Measurements from ENCODE around the gene ZNF614. TPM values are rescaled to one million over a fixed set of nuclear protein-coding genes. Genes with fewer than 3 reads are reported as not detected.
"Not testable (repeated sequence)": the region's sequence is repeated elsewhere in the genome, so short reads cannot be mapped to it uniquely, and the experiment has no call there.

ZNF614 gene
- total and polyA plus RNA-seq, 4 donors: 13.0 to 19.7 (median 16.1) TPM

DNA sequence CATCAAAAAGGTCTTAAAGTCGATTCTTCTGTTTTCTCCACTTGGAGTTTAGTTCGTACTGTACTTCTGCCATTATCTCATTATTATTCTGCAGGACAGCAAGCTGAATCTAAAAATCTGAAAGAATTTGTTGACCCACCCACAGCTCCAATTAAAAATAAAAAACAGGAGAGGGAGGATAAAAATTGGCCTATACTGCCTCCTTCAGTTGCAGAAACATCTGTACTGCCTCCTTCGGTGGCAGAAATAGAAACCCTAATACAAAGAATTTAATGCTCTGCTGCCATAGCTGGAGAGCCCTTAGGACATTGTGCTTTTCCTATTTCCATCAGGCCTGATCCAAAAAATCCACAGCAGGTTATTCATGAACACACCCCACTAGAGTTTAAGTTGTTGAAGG is 51.3 kb downstream of the ZNF614 start:
- peaks cover 15% of the 10 kb centered on the region for H3K9me3 ChIP-seq (ENCODE audit: control insufficient read depth, insufficient read depth, low read length)
- H3K4me3 ChIP-seq (ENCODE audit: low read depth, low read length): no peak overlapping the region
- H3K36me3 ChIP-seq (ENCODE audit: control insufficient read depth, insufficient read depth, low read length): peaks cover 14% of the 10 kb centered on the region

GRCh38 chr19:51975787-51976186 is 52.4 kb downstream of the ZNF614 start:
- not testable (repeated sequence) for H3K4me3 ChIP-seq (ENCODE audit: low read depth, low read length); H3K27me3 ChIP-seq (ENCODE audit: control insufficient read depth, insufficient read depth, low read length); H3K4me1 ChIP-seq (ENCODE audit: control insufficient read depth, insufficient read depth, low read length); DNase-seq (ENCODE audit: low read depth in 4 of 6, low spot score in 6 of 6); H3K27ac ChIP-seq (ENCODE audit: low read depth, low read length)
- H3K36me3 ChIP-seq (ENCODE audit: control insufficient read depth, insufficient read depth, low read length): peaks cover 20% of the 10 kb centered on the region
- H3K9me3 ChIP-seq (ENCODE audit: control insufficient read depth, insufficient read depth, low read length): peaks cover 22% of the 10 kb centered on the region
- 95% methylated on average over 16 of the region's 17 CpGs for WGBS (ENCODE audit: insufficient coverage)

More for the DNA sequence above, 51.3 kb downstream of the ZNF614 start:
- 80% methylated on average over 1 of the region's 3 CpGs for WGBS (ENCODE audit: insufficient coverage)
- DNase-seq (ENCODE audit: low read depth in 4 of 6, low spot score in 6 of 6): no peak
- no peaks in the 10 kb centered on the region for H3K27me3 ChIP-seq (ENCODE audit: control insufficient read depth, insufficient read depth, low read length)
- no peak overlapping the region for H3K27ac ChIP-seq (ENCODE audit: low read depth, low read length)
- no peaks in the 10 kb centered on the region for H3K4me1 ChIP-seq (ENCODE audit: control insufficient read depth, insufficient read depth, low read length)

DNA sequence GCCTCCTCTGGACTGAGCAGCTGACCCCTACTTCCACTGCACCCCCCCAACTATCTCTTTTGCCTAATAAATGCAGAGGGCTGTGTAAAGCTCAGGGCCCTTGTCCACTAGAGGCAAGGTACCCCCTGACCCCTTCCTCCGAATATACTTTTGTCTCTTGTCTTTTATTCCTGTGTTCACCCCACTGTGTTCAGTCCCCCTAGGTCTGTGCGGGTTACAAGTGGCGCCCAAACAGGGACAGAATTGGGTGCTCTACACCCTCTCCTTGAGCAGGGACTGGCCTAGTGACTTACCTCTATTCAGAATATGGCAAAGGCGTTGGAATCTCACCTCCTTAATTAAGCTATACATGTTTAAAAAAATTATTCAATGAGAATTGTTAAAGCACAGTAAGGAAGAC is 56.6 kb downstream of the ZNF614 start:
- H3K4me3 ChIP-seq (ENCODE audit: low read depth, low read length): no peak overlapping the region

DNA sequence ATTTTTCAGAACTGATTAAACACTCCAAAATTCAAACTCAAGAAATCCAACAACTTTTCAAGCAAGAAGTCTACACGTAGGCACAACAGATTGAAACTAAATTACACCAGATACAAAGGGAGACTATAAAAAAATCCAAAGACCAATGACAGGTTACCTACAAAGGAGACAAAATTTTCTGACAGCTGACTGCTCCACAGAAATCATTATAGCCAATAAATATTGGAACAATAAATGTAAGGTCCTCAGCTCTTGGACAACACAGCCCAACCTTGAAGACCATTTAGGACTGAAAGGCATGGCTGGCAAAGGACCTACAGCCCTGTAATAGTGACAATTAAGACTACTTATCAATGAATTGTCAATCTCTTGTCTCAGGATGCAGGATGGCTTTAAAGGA is 57.5 kb downstream of the ZNF614 start:
- Histone ChIP-seq H3K4me3 (ENCODE audit: low read depth, low read length) (no peak overlapping the region), H3K9me3 (ENCODE audit: control insufficient read depth, insufficient read depth, low read length) (peaks cover 29% of the 10 kb centered on the region), H3K4me1 (ENCODE audit: control insufficient read depth, insufficient read depth, low read length) (no peaks in the 10 kb centered on the region), H3K27ac (ENCODE audit: low read depth, low read length) (no peak overlapping the region), H3K36me3 (ENCODE audit: control insufficient read depth, insufficient read depth, low read length) (peaks cover 45% of the 10 kb centered on the region), H3K27me3 (ENCODE audit: control insufficient read depth, insufficient read depth, low read length) (no peaks in the 10 kb centered on the region)
- WGBS (ENCODE audit: insufficient coverage): 86% methylated on average over 1 of the region's 1 CpG
- no peak for DNase-seq (ENCODE audit: low read depth in 4 of 6, low spot score in 6 of 6)

More for the DNA sequence above, 56.6 kb downstream of the ZNF614 start:
- Histone ChIP-seq H3K4me1 (ENCODE audit: control insufficient read depth, insufficient read depth, low read length) (no peaks in the 10 kb centered on the region), H3K27ac (ENCODE audit: low read depth, low read length) (no peak overlapping the region), H3K36me3 (ENCODE audit: control insufficient read depth, insufficient read depth, low read length) (peaks cover 39% of the 10 kb centered on the region), H3K27me3 (ENCODE audit: control insufficient read depth, insufficient read depth, low read length) (no peaks in the 10 kb centered on the region), H3K9me3 (ENCODE audit: control insufficient read depth, insufficient read depth, low read length) (peaks cover 29% of the 10 kb centered on the region)
- DNase-seq (ENCODE audit: low read depth in 4 of 6, low spot score in 6 of 6): peak in 1 of 6 donors; percentile 15
- WGBS (ENCODE audit: insufficient coverage): 94% methylated on average over 3 of the region's 4 CpGs

DNA sequence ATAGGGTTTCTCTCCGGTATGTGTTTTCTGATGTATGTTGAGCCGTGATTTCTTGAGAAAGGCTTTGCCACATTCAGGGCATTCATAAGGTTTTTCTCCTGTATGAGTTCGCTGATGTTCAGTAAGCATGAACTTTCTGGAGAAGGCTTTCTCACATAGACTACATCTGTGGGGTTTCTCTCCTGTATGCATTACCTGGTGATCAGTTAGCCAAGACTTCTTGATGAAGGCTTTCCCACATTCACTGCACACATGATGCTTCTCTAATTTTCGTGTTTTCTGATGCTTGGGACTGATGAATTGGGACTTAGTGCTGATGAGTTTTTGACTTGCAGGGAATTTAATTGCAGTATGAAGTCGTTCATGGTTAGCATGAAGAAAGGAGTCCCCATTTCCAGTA is 62.6 kb downstream of the ZNF614 start:
- no peak for DNase-seq (ENCODE audit: low read depth in 4 of 6, low spot score in 6 of 6)
- 100% methylated on average over 2 of the region's 5 CpGs for WGBS (ENCODE audit: insufficient coverage)
- no peaks in the 10 kb centered on the region for H3K27me3 ChIP-seq (ENCODE audit: control insufficient read depth, insufficient read depth, low read length)
- H3K27ac ChIP-seq (ENCODE audit: low read depth, low read length): no peak overlapping the region
- no peaks in the 10 kb centered on the region for H3K4me1 ChIP-seq (ENCODE audit: control insufficient read depth, insufficient read depth, low read length)
- H3K36me3 ChIP-seq (ENCODE audit: control insufficient read depth, insufficient read depth, low read length): peaks cover 25% of the 10 kb centered on the region
- peaks cover 7% of the 10 kb centered on the region for H3K9me3 ChIP-seq (ENCODE audit: control insufficient read depth, insufficient read depth, low read length)
- H3K4me3 ChIP-seq (ENCODE audit: low read depth, low read length): no peak overlapping the region

Other genes starting within 250 kb of the ZNF614 start
- gene FPR3, start 233.2 kb downstream of the ZNF614 start, total RNA-seq: 1 to 10 TPM in 1 of 2 donors, under 1 TPM in 1; 0.17 to 2.6 TPM
- gene FPR3, start 233.2 kb downstream of the ZNF614 start, polyA plus RNA-seq (ENCODE audit: insufficient read length in 2 of 2): under 1 TPM in 1 of 2 donors, not detected in 1; 0.09 TPM
- gene ZNF577, start 140.4 kb downstream of the ZNF614 start, total RNA-seq: 10 to 100 TPM; 31.0 to 46.1 TPM
- gene ZNF577, start 140.4 kb downstream of the ZNF614 start, polyA plus RNA-seq (ENCODE audit: insufficient read length in 2 of 2): 10 to 100 TPM; 32.8 to 46.2 TPM
- 10 to 100 TPM; 32.9 to 34.9 TPM for gene ZNF649, start 123.4 kb downstream of the ZNF614 start, total RNA-seq
- 10 to 100 TPM; 28.4 to 36.4 TPM for gene ZNF649, start 123.4 kb downstream of the ZNF614 start, polyA plus RNA-seq (ENCODE audit: insufficient read length in 2 of 2)
- 10 to 100 TPM; 10.5 to 12.2 TPM for gene ZNF613, start 100.9 kb downstream of the ZNF614 start, total RNA-seq
- 1 to 10 TPM; 9.5 to 9.8 TPM for gene ZNF613, start 100.9 kb downstream of the ZNF614 start, polyA plus RNA-seq (ENCODE audit: insufficient read length in 2 of 2)
- gene ZNF350, start 41.5 kb downstream of the ZNF614 start, total RNA-seq: 10 to 100 TPM; 15.2 to 15.9 TPM
- 10 to 100 TPM; 15.8 to 16.6 TPM for gene ZNF350, start 41.5 kb downstream of the ZNF614 start, polyA plus RNA-seq (ENCODE audit: insufficient read length in 2 of 2)
- 10 to 100 TPM; 22.1 to 27.8 TPM for gene ZNF615, start 20.2 kb downstream of the ZNF614 start, total RNA-seq
- 10 to 100 TPM; 12.8 to 15.4 TPM for gene ZNF615, start 20.2 kb downstream of the ZNF614 start, polyA plus RNA-seq (ENCODE audit: insufficient read length in 2 of 2)
- 10 to 100 TPM; 17.7 to 24.2 TPM for gene ZNF432, start 20.5 kb upstream of the ZNF614 start, total RNA-seq
- 10 to 100 TPM; 17.7 to 22.4 TPM for gene ZNF432, start 20.5 kb upstream of the ZNF614 start, polyA plus RNA-seq (ENCODE audit: insufficient read length in 2 of 2)
- 10 to 100 TPM; 25.9 to 33.0 TPM for gene ZNF841, start 67.4 kb upstream of the ZNF614 start, total RNA-seq
- gene ZNF841, start 67.4 kb upstream of the ZNF614 start, polyA plus RNA-seq (ENCODE audit: insufficient read length in 2 of 2): 10 to 100 TPM; 12.0 to 20.8 TPM
- 10 to 100 TPM; 16.9 to 18.0 TPM for gene ZNF616, start 111.6 kb upstream of the ZNF614 start, total RNA-seq
- 10 to 100 TPM in 1 of 2 donors, 1 to 10 TPM in 1; 9.1 to 10.6 TPM for gene ZNF616, start 111.6 kb upstream of the ZNF614 start, polyA plus RNA-seq (ENCODE audit: insufficient read length in 2 of 2)
- 10 to 100 TPM; 19.9 to 26.2 TPM for gene ZNF836, start 143.2 kb upstream of the ZNF614 start, total RNA-seq
- 10 to 100 TPM; 11.9 to 14.5 TPM for gene ZNF836, start 143.2 kb upstream of the ZNF614 start, polyA plus RNA-seq (ENCODE audit: insufficient read length in 2 of 2)
- 100 to 1,000 TPM; 217 to 232 TPM for gene PPP2R1A, start 161.7 kb upstream of the ZNF614 start, total RNA-seq
- 100 to 1,000 TPM; 726 to 752 TPM for gene PPP2R1A, start 161.7 kb upstream of the ZNF614 start, polyA plus RNA-seq (ENCODE audit: insufficient read length in 2 of 2)
- 10 to 100 TPM; 13.7 to 22.1 TPM for gene ZNF766, start 241.2 kb upstream of the ZNF614 start, total RNA-seq
- 10 to 100 TPM; 10.2 to 10.7 TPM for gene ZNF766, start 241.2 kb upstream of the ZNF614 start, polyA plus RNA-seq (ENCODE audit: insufficient read length in 2 of 2)